ENCODE measurements around the gene ERCC4. TPM values are rescaled to one million over a fixed set of nuclear protein-coding genes. Genes with fewer than 3 reads are reported as not detected.

Gene ERCC4
- total and polyA plus RNA-seq, 2 of the 8 experiments (the other 6 are each of a cell fraction or from before 2014, with no cell fraction given) = 1.6 to 13.2 TPM

DNA sequence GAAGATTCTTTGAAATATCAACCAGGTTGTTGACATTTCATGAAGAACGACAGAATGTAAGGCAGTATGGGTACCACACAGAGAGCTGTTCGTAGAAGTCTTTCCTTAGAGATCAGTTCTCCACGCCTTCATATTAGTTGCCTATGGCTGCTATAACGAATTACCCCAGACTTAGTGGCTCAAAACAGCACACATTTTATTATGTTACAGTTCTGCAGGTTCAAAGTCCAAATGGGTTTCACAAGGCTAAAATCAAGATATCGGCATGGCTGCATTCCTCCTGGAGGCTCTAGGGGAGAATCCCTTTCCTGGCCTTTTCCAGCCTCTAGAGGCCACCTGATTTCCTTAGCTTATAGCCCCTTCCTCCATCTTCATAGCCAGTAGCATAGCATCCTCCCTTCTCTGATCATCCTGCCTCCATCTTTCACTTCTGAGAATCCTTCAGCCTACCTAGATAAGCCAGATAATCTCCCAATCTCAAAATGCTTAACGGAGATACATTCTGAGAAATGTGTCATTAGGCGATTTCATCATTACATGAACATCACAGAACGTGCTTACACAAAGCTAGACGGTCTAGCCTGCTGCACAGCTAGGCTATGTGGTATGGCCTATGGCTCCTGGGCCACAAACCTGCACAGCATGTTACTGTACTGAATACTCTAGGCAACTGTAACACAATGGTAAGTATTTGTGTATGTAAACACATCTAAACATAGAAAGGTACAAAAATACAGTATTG, 26.0 kb downstream of the ERCC4 start (continued):
- TF ChIP-seq BCL11A (IDR thresholded peaks at IDR 0.05; ENCODE audit: low read depth in 2 of 2, low read length in 2 of 2) = no peak
- no peak for TF ChIP-seq JUND (IDR thresholded peaks at IDR 0.05; ENCODE audit: low read length)
- no peak for TF ChIP-seq CEBPB (IDR thresholded peaks at IDR 0.05; ENCODE audit: low read depth, low read length)
- TF ChIP-seq BACH1 (IDR thresholded peaks at IDR 0.05; ENCODE audit: low read length) = no peak
- no peak for TF ChIP-seq MAX (IDR thresholded peaks at IDR 0.05)
- TF ChIP-seq SIRT6 (IDR thresholded peaks at IDR 0.05; ENCODE audit: low read length) = no peak
- no peak for TF ChIP-seq EP300 (IDR thresholded peaks at IDR 0.05; ENCODE audit: borderline replicate concordance in 1 of 2, low read depth in 2 of 2, low read length in 2 of 2)
- no peak for TF ChIP-seq E2F6 (IDR thresholded peaks at IDR 0.05)
